ENCODE results near the gene AKIP1. TPM values are rescaled to one million over a fixed set of nuclear protein-coding genes. Genes with fewer than 3 reads are reported as not detected.

The AKIP1 gene
- total RNA-seq, 1 experiment from 2014 or later = 28.7 TPM

- H3K9me3 Mint-ChIP-seq (ENCODE audit: unreplicated experiment) = no peaks in the 10 kb centered on the region
- no peak overlapping the region for H3K4me3 Mint-ChIP-seq (ENCODE audit: unreplicated experiment)
- H3K36me3 Mint-ChIP-seq (ENCODE audit: insufficient read depth, unreplicated experiment) = peaks cover 6% of the 10 kb centered on the region
- intact Hi-C loops (cut with micrococcal nuclease; ENCODE audit: unreplicated experiment) = no loop called here
- peaks cover 9% of the 10 kb centered on the region for H3K27me3 Mint-ChIP-seq (ENCODE audit: insufficient read depth, unreplicated experiment)
- no TSS peak for BruUV-seq (replicated peaks)
- Histone ChIP-seq H3K36me3 (ENCODE audit: control insufficient read depth, insufficient read depth, low read length) (no peaks in the 10 kb centered on the region), H3K27me3 (replicated peaks; ENCODE audit: control insufficient read depth, insufficient read depth, low read length) (no peaks in the 10 kb centered on the region), H3K9me3 (no peaks in the 10 kb centered on the region), H3K4me1 (no peaks in the 10 kb centered on the region), H3K4me3 (ENCODE audit: low read depth, low read length) (no peak overlapping the region)
- no peak overlapping the region for H3K27ac Mint-ChIP-seq (ENCODE audit: unreplicated experiment)
- no peak for DNase-seq
- POLR2A ChIA-PET = no interaction called here
- CTCF ChIA-PET = no interaction called here
- H3K4me1 Mint-ChIP-seq (ENCODE audit: low read depth, unreplicated experiment) = peaks cover 8% of the 10 kb centered on the region
- TF ChIP-seq, protein P1, sequence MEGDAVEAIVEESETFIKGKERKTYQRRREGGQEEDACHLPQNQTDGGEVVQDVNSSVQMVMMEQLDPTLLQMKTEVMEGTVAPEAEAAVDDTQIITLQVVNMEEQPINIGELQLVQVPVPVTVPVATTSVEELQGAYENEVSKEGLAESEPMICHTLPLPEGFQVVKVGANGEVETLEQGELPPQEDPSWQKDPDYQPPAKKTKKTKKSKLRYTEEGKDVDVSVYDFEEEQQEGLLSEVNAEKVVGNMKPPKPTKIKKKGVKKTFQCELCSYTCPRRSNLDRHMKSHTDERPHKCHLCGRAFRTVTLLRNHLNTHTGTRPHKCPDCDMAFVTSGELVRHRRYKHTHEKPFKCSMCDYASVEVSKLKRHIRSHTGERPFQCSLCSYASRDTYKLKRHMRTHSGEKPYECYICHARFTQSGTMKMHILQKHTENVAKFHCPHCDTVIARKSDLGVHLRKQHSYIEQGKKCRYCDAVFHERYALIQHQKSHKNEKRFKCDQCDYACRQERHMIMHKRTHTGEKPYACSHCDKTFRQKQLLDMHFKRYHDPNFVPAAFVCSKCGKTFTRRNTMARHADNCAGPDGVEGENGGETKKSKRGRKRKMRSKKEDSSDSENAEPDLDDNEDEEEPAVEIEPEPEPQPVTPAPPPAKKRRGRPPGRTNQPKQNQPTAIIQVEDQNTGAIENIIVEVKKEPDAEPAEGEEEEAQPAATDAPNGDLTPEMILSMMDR (IDR thresholded peaks at IDR 0.05; ENCODE audit: insufficient read depth in 1 of 2, low read depth in 1 of 2, low read length in 1 of 2, severe bottlenecking in 1 of 2, unreplicated experiment in 1 of 2) = no peak
Measured at GRCh38 chr11:8908099-8908498, 2.9 kb upstream of the AKIP1 start.

DNA sequence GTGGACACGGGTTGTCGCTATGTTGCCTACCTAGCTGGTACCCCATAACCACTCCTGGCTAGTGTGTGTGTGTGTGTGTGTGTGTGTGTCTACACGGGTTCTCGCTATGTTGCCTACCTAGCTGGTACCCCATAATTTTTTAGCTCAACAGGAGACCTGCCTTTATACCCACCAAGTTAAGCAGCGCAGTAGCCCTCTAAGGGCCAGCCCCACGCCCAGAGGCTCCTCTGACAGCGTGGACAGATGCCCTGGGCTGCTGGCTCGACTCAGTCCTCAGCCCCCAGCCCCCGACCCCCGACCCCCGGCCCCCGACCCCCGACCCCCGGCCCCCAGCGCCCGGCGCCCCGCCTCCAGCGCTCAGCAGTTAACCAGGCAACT is 351 bp upstream of the AKIP1 start:
- Histone ChIP-seq H3K36me3 (ENCODE audit: control insufficient read depth, insufficient read depth, low read length) (no peaks in the 10 kb centered on the region), H3K4me1 (no peaks in the 10 kb centered on the region), H3K9me3 (no peaks in the 10 kb centered on the region), H3K4me3 (ENCODE audit: low read depth, low read length) (peak overlapping the region; percentile 64), H3K27me3 (replicated peaks; ENCODE audit: control insufficient read depth, insufficient read depth, low read length) (no peaks in the 10 kb centered on the region)
- Mint-ChIP-seq H3K36me3 (ENCODE audit: insufficient read depth, unreplicated experiment) (peaks cover 21% of the 10 kb centered on the region), H3K27me3 (ENCODE audit: insufficient read depth, unreplicated experiment) (peaks cover 7% of the 10 kb centered on the region), H3K9me3 (ENCODE audit: unreplicated experiment) (no peaks in the 10 kb centered on the region), H3K27ac (ENCODE audit: unreplicated experiment) (peak overlapping the region; percentile 18), H3K4me1 (ENCODE audit: low read depth, unreplicated experiment) (peaks cover 8% of the 10 kb centered on the region), H3K4me3 (ENCODE audit: unreplicated experiment) (peak overlapping the region; percentile 75)
- ChIA-PET CTCF (interaction anchor here (0.6 to 2.6 kb wide), 2 partner anchors 13 to 49 kb away, joined by 3 to 15 read pairs; no protein-coding TSS in a partner anchor), POLR2A (interaction anchor here (0.7 kb wide), 1 partner anchor 42 kb away, joined by 3 read pairs; no protein-coding TSS in a partner anchor)
- BruUV-seq (replicated peaks) = no TSS peak
- TF ChIP-seq, protein P1 (IDR thresholded peaks at IDR 0.05; ENCODE audit: insufficient read depth in 1 of 2, low read depth in 1 of 2, low read length in 1 of 2, severe bottlenecking in 1 of 2, unreplicated experiment in 1 of 2) = no peak
- DNase-seq = no peak
- intact Hi-C loops (cut with micrococcal nuclease; ENCODE audit: unreplicated experiment) = loop anchor here (1.0 to 5.0 kb wide), 4 partner anchors 40 to 1433 kb away; partner anchors contain the start of gene TMEM9B

- TF ChIP-seq, protein P1 (IDR thresholded peaks at IDR 0.05; ENCODE audit: insufficient read depth in 1 of 2, low read depth in 1 of 2, low read length in 1 of 2, severe bottlenecking in 1 of 2, unreplicated experiment in 1 of 2) = peak; percentile 69 to 73
- peaks cover 1% of the 10 kb centered on the region for H3K27me3 Mint-ChIP-seq (ENCODE audit: insufficient read depth, unreplicated experiment)
- intact Hi-C loops (cut with micrococcal nuclease; ENCODE audit: unreplicated experiment) = loop anchor here (1.0 to 5.0 kb wide), 4 partner anchors 45 to 1437 kb away; no protein-coding TSS in a partner anchor
- no peak overlapping the region for H3K4me3 Mint-ChIP-seq (ENCODE audit: unreplicated experiment)
- Histone ChIP-seq H3K4me1 (no peaks in the 10 kb centered on the region), H3K9me3 (no peaks in the 10 kb centered on the region), H3K4me3 (ENCODE audit: low read depth, low read length) (no peak overlapping the region), H3K36me3 (ENCODE audit: control insufficient read depth, insufficient read depth, low read length) (0 out of 2 replicates have a peak, but pooled peaks cover 2% of the 10 kb centered on the region), H3K27me3 (replicated peaks; ENCODE audit: control insufficient read depth, insufficient read depth, low read length) (no peaks in the 10 kb centered on the region)
- no peak overlapping the region for H3K27ac Mint-ChIP-seq (ENCODE audit: unreplicated experiment)
- no peaks in the 10 kb centered on the region for H3K9me3 Mint-ChIP-seq (ENCODE audit: unreplicated experiment)
- POLR2A ChIA-PET = no interaction called here
- CTCF ChIA-PET = interaction anchor here (2.1 to 2.4 kb wide), 2 partner anchors 46 to 223 kb away, joined by 6 to 42 read pairs; no protein-coding TSS in a partner anchor
- peaks cover 27% of the 10 kb centered on the region for H3K36me3 Mint-ChIP-seq (ENCODE audit: insufficient read depth, unreplicated experiment)
- H3K4me1 Mint-ChIP-seq (ENCODE audit: low read depth, unreplicated experiment) = peaks cover 16% of the 10 kb centered on the region
- BruUV-seq (replicated peaks) = TSS peak; percentile 27
- peak in 1 of 2 experiments; percentile 56 for DNase-seq
Measured at GRCh38 chr11:8913961-8914660, 3.1 kb downstream of the AKIP1 start.
